HG03045 (cell line): ENCODE results near the gene TLE4.
"Not testable (repeated sequence)": the region's sequence is repeated elsewhere in the genome, so short reads cannot be mapped to it uniquely, and the experiment has no call there.

Experiments
- ATAC-seq: cut with Tn5 transposase; IDR thresholded peaks from one replicate; pipeline ENCODE4 v1.9.1; 2021; ENCODE audit warnings: mild to moderate bottlenecking, moderate library complexity; ENCODE audit not compliant: unreplicated experiment

TLE4 gene

DNA sequence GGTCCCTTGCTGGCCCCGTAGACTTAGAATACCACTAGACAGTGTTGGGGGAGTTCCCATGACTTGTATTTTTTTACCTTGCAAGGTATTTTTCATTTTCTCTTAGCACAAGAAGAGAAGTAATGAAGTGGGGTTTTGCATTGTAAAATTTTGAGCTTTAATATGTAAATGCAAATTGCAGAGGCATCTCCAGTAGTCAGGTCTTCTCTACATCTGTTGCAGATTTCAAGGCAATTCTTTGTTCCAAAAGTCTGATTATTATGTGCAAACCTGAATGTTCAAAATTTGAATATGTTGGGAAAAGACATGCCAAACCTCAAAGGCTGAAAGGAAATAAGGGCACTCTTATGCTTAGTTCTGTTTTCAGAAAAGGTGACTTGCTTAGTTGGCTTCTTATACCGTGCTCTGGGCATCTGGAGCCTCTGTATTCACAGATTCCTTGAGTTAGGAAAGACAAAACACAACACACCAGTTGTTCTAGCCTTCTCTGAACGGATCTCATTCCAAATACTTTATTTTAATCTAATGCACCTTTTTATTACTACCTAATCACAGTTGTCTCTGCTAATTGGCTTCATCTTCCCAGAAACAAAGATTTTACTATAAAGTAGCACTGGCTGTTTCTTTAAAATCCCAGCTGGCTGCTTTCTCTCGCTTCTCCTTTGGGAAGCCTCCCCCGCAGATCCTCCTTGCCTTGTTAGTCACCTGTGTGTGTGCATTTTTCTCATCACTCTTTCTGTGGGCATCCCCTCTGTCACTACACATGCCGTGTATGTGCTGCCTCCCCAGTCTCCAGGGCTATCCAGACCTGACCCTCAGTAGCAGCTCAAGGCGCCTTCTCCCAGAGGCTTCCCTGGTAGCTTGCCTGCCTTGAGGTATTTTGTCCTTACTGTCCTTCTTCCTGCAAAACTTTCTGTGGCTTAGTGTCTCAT lies 138.2 kb downstream of the TLE4 start:
- ATAC-seq = no peak

DNA sequence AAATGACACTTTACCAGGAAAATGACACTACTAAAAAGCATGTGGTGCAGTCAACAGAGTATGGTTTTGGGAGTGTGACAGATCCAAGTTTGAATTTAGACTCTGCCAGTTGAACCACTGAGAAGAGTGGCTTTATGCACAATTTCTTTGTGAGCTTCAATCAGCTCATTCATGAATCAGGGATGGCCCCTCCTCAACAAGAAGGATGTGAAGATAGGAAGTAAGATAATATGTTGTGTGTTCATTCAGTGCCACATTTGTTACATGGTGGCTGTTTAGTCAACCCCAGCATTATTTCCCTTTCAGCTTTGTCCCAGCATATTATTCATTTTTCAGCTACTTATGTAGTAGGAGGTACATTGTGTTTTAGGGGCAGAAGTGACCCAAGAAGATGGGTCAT lies 140.1 kb downstream of the TLE4 start:
- ATAC-seq = no peak

DNA sequence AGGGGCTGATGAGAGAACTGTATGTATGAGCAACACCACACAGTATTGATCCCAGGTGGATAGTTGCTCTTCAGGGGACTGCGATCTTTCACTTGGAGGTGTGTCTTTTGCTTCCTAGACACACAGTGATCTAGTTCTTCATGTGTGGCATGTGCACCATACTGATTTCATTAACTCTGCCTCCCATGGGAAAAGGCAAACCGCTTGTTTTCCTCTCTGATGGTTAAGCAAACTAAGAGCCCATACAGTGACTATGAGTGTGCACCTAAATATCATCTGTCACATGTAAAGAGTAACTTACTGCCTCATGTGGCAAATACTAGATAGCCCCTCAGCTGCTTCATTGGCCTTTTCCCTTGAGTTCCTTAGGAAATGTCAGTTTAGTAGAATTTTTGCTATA lies 147.3 kb downstream of the TLE4 start:
- ATAC-seq = no peak

DNA sequence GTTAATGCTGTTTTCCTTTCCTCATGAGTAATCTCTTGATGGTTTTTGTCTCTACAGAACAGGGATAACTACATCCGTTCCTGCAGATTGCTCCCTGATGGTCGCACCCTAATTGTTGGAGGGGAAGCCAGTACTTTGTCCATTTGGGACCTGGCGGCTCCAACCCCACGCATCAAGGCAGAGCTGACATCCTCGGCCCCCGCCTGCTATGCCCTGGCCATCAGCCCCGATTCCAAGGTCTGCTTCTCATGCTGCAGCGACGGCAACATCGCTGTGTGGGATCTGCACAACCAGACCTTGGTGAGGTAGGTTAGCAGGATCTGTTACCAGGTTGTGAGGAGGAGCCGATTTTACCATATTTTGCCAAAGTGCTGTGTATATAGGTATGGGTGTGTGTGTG lies 148.2 kb downstream of the TLE4 start:
- no peak for ATAC-seq

DNA sequence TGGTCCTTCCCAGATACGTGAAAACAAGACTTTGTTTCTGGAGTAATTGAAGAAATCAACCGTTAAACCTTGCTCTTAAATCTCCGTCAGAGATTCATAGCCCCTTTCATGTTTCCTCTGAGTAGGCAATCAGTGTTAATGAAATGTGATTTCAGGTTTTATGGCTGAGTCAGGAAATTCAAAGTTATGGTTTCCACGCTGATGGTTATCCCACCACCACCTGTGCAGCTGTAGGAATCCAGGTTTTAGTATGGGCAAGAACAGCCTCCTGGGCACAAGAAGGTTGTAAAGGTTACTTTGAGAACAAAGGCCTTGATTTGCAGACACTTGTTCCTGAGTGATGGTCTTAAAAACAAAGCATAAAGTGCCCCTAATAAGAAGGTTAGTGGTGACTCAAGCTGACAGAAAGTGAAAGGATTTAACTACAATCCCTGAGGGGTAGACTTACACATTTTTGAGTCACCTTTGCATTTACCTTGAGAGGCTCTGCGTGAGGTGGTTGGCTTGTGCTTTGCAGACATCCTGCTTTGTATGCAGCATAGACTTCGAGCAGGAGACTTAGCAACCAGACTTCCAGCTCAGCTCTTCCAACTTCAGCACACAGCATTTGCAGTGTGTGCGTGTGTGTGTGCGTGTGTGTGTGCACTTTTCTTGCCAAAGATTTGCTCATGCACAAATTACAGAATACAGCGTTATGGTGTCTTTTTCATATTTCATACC lies 159.6 kb downstream of the TLE4 start:
- ATAC-seq = no peak

DNA sequence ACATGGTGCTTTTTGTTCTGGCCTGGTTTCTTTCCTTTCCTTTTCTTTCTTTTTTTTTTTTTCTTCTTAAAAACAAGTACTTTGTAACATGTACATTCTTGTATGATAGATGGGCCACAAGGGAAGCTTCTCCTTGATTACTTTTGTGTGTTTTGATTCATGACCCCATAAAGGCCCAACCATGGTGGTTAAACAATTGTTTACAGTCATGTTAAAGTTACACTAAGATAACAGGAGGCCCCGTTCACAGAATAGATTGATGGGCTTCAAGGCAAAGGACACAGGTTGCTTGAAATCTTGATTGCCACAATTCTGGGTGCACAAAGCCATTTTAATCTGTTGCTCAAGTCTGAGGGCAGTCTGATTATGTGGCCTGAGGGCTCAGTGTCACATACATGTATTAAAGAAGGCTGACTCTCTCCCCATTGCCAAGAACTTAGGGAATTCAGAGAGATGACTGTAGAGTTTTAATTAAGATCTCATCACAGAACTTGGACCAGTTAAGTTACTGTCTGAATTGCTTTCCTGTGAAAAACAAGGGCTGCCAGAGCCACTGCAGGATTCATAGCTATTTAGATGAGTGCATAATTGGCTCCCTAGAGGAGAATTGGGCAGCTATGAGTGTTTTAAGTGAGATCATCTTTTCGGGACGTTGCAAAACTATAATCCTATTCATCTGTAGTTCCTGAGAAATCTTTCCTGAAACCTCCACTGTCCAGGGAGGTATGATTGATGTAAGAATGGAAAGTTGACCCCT lies 163.4 kb downstream of the TLE4 start:
- ATAC-seq = no peak

DNA sequence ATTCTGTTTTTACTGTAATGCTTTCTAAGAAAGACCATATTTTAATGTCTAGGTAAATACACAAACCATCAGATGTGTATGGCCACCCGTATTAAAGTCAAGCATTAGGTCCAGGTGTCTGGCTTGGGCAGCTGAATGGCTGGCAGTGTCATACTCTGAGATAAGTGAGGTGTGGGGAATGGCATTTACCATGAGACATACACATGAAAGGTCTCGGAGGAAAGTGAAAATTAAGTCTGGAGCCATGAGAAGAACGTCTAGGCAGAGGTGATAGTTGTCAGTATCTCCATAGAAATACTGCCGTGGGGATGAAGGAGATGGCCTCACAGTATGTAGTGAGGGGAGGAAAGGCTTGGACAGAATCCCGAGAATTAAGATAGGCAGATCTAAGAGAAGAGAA lies 164.3 kb downstream of the TLE4 start:
- no peak for ATAC-seq

DNA sequence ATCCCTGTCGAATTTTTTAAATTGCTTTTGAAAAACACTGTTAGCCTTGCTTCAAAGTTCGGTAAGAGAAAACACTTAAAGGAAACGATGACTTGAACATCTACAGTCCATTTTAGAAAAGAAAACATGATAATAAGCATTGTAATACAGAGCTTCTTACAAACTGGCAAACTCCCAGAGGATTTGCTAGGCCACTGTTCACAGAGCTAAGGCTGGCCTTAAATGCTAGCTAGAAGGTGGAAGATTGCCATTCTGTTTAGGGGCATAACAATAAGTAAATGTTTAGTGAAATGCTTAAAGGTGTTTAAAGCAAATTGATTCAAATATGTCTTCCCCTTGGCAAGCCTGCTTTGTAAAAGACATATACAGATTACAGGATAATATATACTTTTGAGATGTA lies 169.6 kb downstream of the TLE4 start:
- ATAC-seq = no peak

DNA sequence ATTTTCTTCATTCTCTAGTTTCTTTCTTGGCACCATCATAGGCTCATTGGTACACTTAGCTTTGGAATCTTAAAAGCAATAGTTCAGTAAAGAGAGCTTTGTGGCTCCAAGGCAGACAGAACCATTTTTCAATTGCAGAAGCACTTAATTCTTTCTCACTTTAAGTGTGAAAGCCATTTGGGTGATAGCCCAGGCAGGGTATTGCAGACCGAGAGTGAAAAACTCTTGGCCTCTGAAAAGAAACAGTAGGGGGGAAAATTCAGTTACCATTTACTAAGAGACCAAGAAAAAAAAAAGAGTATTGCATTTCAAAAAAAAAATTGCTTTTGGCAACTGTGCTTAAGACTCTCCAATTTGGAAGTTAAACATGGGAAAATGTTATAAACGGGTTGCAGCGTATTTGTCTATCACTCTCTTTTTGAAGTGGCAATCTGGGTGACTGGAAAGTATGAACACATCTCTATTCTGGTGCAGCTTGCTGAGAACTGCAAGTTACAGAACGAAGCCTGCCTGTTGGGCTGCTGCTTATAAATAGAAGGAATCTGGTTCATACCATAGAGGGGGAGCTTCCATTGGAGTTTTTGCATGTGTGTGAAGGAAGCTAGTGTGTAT lies 170.5 kb downstream of the TLE4 start:
- no peak for ATAC-seq

DNA sequence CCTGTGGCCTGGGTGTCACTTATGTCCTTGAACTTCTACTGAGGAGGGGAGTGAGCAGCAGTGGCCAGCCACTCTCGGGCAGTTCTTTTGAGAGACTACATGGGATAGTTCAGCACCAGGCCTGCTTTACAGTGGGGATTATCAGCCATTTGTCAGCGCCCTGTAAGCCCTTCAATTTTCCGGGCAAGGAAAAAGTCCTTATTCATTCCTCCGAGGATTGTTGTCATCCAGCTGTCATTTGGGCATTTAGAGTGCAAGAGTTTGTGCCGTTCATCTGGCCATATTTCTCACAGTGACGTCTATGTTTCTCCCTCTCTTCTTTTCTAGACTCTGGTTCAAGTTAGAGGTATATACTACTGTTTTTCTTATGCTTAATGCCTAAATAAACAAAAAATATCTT lies 172.8 kb downstream of the TLE4 start:
- ATAC-seq = no peak

DNA sequence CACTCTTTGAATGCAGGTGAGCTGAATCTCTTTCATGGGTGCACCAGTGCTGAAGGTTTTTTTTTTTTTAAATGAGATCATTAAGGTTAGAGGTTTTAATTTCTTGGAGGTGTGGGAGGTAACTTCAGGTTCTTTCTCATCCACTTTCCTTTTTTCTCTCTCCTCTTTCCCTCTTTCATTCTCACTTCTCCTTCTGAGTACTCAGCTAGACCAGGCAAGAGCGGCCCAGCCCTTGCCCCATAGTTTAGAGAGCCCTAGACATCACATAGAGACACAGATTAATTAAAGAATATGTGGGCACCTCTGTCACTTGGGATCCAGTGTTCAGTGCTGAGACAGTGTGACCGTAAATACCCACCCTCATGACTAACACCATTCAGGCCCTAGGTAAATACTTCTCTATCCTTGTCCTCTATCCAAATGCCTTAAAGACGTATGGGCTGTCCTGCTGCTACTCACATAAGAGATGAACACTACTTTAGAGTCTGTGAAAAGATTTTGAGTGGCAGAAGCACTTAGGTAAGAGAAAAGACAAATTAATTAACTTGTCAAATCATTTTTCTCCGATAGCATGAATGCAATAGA lies 174.1 kb downstream of the TLE4 start:
- ATAC-seq = no peak

DNA sequence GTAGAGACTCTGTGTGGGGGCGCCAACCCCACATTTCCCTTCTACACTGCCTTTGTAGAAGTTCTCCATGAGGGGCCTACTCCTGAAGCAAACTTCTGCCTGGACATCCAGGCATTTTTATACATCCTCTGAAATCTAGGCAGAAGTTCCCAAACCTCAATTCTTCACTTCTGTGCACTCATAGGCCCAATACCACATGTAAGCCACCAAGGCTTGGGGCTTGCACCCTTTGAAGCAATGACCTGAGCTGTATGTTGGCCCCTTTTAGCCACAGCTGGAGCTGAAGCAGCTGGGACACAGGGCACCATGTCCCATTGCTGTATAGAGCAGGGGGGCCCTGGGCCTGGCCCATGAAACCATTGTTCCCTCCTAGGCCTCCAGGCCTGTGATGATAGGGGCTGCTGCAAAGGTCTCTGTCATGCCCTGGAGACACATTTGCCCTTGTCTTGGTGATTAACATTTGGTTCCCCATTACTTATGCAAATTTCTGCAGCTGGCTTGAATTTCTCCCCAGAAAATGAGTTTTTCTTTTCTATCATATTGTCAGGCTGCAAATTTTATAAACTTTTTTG lies 180.2 kb downstream of the TLE4 start:
- not testable (repeated sequence) for ATAC-seq

DNA sequence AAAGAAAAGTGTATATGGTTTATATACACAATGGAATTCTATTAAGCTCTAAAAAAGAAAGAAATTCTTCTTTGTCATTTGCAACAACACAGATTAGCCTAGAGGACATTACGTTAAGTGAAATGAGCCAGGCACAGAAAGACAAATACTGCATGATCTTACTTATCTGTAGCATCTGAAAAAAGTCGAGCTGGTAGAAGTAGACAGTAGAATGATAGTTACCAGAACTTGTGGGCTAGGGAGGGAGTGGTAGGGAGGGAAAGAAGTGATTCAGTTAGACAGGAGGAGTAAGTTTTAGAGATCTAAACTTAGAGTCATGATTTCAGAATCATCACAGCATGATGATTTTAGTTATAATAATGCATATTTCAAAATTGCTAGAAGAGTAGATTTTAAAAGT lies 184.6 kb downstream of the TLE4 start:
- no peak for ATAC-seq

DNA sequence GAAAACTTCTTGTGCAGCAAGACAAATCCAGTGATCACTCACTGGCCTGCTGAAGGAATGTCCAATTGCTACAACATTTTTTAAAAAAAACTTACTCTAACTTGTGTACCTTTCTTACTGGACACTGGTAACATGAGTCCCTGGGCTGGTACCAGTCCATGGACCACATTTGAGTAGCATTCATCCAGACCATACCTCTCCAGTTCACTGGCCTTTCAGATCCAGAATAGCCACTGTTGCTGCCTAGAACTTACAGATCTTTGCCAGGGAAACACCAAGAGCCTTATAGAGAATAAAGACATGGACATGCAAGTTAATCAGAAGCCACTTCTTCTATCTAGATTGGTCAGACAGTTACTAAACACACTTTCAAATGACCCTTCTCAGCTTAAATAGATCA lies 185.3 kb downstream of the TLE4 start:
- ATAC-seq = no peak

DNA sequence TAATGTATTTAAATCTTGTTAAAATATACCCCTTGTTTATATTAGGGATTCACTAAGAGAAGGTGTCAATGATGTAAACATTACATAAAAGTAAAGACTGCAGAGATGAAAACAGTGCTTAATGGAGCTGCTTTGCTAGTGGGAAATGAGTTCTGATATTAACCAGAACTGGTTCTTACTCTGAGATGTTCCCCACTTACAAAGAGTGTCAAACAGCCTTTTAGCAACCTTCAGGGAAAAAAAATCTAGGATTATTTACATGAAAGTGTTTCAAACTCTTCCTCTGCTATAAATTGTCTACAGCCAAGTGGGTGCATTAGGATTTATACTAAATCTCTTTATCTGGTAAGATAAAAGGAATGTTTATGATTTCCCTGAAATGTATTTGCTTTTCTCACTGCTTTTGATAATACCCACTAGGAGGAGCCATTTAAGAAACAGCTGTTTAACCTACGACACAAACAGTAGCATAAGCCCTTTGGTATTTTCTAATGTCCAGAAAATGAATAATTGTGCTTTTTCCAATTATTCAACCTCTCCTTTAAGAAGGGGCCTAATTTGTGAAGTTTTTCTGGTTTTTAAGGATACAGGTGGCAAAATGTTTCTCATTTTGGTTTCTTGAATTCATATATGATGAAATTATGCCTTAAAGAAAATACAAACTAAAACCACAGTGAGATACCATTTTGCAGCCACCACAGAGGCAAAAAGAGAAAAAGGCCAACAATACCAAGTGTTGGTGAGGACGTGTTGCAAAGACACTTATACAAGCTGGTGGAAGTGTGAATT lies 186.3 kb downstream of the TLE4 start:
- ATAC-seq = no peak

DNA sequence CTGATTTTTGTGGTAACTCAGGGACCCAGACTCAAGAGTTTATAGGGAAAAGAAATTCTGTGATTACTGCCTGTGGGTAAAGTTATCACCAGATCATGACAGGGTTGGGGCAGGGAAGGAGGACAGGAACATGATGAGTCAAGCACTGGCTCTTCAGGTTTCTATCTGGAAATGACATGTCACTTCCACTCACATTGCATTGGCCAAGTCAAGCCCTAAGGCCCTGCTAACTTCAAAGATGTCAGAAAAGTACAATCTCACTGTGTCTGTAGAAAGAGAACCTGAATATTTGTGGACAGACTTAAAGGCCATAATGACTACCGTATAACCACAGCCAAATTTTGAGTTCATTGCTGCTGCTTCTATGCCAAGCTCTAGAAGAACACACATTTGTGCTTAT lies 187.7 kb downstream of the TLE4 start:
- ATAC-seq = no peak

DNA sequence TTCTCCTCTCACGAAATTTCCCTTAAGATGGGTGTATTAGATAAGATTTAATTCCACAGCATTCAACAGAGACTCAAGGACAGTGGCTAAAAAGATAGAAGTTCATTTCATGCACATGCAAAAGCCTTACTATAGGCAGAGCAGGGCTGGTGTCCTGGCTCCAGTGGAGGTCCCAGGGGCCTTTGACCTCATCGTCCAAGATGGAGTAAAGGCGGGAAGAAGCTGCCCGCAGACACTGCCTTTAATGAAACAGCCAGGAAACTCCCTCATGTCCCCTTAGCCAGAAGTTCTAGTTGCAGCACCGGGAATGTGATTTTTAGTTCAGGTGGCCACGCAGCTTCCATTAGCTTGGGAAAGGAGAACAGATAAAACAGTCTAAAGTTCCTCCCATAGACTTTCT lies 190.3 kb downstream of the TLE4 start:
- ATAC-seq = no peak

DNA sequence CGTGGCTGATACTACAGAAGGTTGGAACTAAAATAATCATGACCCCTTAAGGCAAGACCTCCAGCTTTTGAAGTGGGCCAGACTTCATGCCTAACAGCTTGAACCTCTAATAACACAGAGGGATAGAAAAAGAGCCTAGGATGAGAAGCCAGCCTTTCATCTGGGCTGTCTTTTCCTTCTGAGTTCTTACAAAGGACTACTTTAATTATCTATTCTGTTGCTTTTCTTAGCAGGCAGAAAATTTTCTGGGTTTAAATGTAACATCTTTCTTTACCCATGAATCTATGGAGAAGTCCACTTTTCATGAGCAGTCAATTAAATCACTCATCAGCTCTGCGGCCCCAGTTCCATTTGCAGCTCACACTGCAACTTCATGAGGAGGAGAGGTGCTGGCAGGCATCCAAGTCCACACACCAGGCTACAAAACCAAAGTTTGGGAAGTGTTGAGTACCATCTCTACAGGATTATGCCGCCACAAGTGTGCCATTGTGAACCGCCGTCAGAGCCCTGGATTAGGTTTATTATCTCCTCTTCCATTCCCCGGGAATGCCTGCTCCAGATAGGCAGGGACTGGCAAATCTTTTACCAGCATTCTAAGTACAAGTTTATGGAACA lies 192.0 kb downstream of the TLE4 start:
- ATAC-seq = no peak

DNA sequence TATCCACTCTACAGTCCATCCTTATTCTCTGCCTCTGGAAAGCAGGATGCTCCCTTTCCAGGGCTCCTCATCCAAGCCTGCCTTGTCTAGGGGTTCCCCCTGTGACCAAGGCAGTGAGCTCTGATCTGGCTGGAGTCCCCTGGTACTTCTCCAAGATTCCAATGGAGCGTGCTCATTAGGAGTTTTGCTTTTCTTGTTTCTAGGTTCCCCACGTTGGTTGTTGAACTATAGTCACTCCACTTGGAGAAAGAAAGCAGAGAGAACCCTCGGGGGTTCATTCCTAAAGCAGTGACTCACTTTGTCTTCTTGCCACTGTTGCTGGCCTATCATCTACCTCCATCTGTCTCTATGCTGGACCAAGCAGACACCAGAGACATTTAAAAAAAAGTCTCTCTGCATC lies 192.6 kb downstream of the TLE4 start:
- ATAC-seq = no peak
